GM21528 (cell line): Measurements from ENCODE around the gene SLC29A3.

Source experiments
- ATAC-seq: cut with Tn5 transposase; IDR thresholded peaks from one replicate; pipeline ENCODE4 v1.9.1; 2021; ENCODE audit warnings: mild to moderate bottlenecking, moderate library complexity; ENCODE audit not compliant: unreplicated experiment, low FRiP score

SLC29A3 gene

DNA sequence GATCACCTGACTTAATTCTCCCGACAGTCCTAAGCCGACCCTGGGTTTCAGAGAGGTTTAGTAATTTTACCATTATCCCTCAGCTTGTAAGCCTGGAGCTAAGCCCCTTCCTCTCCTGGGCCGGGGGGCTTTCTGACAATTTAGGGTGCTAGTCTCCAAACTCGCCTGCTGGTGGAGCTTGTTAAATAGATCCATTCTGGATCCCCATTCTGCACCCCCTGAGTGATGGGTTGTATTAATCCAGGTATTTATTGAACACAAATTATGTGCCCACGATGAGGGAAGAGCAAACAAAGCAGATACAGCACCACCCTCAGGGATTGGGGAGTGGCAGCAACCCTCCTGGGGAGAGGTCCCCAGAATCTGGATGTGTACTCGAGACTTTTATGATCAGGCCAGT lies 1.3 kb upstream of the SLC29A3 start:
- no peak for ATAC-seq

DNA sequence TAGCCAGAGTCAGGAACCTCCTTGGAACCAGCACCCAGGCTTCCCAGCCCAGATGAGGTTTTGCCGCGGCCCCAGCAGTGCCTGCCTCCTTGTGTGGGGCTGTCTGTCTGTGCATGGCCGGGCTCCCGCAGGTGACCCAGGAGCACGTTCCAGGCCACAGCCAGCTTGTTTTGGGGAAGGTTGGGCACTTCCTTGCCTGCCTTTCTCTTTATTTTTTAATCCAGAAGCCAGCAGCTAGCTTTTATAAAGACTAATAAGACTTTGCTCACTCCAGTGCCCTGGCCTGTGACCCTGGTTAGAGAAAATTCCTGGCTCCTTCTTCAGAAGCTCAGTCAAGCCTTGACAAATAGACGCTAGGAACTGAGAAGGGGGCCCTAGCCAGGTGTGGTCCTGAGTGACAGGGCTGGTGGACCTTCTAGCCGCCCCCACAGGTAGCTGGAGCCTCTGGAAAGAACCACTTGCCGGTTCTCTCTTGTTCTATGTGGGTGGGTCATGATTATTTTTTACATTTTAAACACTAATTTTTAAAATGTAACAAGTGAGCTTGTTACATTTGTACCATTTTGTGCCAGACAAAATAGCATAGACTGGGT lies 837 bp downstream of the SLC29A3 start:
- ATAC-seq: no peak

DNA sequence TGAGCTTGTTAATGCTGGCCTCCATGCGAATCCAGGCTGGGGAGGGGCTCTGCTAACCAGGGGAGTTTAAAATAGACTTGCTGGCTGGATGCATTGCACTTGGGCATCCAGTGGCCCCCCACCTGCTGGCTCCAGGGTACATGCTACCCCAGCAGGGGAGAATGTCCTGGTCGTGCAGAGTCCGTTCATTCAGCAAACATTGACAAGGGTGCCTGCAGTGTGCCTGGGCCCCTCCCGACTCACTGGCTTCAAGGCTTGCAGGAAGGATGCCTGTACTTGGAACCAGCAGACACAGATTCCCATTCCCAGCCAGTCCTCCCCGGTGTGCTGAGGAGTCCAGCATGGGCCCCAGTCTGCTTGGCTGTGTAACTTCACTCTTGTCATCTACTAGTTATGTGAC lies 1.5 kb downstream of the SLC29A3 start:
- no peak for ATAC-seq

DNA sequence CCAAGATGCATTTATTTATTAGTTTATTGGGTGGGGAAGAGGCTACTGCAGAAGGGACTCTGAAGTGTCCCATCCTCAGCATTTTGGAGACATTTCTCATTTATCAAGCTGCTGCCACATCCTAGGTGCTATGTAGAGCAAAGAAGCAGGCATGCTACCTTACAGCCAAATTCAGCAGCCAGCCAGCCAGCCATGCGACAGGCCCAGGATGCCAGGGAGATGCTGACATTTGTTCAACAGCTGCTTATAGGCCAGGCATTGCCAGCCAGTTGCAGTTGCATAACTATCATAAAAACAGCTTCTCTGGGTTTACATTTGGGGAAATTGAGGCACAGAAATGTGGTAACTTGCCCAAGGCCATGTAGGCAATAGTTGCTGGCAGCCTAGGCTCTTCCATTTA lies 2.3 kb downstream of the SLC29A3 start:
- ATAC-seq: no peak

DNA sequence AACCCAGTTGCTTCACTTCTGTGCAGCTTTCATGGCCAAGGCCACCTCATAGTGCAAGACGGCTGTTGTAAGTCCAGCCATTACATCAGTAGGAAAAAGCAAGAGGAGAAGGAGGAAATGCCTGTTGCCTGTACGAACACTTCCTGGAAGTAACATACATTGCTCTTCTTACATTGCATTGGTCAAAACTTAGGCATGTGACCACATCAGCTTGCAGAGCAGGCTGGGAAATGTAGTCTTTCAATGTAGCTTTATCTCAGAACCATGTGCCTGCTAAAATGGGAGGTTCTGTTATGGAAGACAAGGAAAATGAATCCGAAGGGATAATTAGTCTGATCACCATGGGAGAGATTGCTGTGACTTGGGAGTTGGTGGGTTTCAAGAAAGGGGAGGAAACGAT lies 4.3 kb downstream of the SLC29A3 start:
- no peak for ATAC-seq

DNA sequence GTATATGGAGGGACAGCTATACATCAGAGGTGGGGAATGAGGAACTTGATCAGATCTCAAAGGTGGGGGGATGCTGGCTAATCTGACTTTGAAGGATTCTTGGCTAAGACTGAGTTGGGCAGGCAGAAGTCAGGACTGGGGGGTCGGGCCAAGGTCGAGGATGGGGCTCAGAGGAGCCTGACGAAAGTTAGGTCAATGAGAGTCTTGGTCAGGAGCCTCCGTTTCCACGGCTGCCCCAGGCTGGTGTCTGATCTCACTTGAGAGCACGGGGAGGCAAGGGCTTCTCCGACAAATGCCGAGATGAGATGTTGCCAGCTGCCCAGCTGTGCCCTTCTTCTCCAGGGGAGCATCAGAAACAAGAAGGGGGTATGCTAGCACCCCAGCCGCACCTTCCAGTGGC lies 5.7 kb downstream of the SLC29A3 start:
- no peak for ATAC-seq

DNA sequence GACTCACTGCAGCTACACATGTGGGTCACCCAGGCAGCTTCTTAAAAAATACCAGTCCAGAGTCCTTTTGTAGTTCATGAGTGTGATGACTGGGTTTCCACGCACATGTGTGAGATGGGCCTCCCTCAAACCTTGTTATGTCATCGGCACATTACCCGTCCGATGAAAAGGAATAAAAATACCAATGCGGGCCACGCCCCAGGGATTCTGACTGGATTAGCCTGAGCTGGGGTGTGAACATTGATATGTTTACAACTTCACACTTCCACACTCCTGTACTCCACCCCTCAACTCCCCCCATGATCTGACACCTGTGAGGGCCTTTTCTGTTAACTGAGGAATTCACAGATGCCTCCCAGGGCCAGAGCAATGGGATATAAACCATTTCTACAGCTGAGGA lies 6.2 kb downstream of the SLC29A3 start:
- no peak for ATAC-seq

DNA sequence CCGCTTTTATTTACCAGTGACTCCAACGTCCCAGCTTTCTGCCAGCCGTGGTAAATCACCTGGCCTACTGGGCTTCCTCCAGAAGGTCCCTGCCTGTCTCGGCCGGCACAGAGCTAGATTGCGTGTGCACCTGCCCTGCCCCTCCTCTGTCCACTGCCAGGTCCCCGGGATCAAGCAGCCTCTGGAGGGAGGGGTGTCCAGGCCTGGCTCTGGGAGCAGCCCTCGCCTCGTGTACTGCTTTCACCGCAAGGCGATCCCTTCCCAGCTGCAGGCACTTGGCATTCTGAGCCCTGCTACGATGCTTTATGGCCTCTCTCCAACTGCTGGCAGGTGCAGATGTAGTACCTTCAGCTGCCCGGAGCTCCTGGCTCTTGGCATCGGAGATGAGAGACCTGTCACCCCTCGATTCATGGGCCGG lies 7.4 kb downstream of the SLC29A3 start:
- no peak for ATAC-seq

DNA sequence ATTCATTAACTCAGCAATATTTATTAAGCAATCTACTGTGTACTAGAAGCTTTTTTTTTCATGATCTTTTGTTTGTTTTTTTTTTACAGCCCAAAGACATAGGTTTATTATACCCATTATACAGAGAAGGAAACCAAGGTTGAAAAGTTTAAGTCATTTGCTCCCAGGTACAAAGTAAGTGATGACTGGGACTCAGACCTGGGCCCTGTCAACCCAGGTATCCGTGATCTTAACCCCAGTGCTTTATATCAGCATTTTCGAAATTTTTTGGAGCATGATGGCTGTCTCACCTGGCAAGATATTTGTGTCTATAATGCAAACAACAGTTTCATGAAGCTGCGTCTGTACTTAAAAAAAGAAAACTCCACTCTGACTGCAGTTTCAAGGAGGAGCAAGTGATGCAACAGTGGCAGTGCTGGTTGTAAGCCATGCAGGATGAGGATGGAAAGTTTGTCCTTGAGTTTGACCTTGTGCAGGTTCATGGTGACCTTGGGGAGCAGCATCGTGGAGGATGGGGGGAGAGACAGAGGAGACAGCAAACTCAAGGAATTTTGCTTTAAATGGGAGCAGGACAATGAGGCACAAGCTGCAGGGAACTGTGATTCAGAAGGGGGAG lies 11.8 kb downstream of the SLC29A3 start:
- no peak for ATAC-seq

DNA sequence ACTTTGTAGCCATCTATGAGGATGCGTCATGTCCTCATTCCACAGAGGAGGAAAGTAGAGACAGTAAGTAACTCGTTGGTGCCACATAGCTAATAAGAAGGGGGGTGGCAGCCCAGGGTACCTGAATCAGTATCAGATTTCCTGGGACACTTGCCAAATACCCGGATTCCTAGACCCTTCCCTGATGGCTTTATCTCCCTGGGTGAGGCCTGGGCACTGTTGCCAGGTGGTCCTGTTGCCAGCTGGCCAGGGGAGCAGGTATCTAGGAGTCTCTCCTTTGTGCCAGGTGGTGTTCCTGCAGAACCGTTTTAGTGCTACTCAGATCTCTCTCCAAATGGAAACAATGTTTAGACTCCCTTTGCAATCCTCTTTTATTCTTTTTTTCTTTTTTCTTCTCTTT lies 12.7 kb downstream of the SLC29A3 start:
- no peak for ATAC-seq

DNA sequence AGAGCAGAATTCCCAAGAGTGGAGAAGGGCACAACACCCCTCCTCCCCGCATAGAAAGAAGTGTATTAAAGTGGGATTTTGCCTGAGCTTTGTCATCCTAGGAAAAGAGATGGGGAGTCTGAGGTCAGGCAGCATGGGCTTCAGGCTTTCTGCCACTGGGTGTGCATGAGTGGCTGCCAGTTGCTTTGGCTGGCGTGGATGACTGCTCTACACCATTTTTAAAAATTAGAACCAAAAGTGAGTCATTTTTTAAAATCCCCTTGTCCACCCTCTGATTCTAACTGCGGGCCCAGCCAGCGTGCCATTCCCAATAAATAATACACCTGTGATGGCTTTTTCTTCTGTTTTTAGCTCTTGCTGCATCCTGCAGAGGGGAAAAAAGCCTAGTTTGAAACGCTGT lies 13.4 kb downstream of the SLC29A3 start:
- ATAC-seq: no peak

DNA sequence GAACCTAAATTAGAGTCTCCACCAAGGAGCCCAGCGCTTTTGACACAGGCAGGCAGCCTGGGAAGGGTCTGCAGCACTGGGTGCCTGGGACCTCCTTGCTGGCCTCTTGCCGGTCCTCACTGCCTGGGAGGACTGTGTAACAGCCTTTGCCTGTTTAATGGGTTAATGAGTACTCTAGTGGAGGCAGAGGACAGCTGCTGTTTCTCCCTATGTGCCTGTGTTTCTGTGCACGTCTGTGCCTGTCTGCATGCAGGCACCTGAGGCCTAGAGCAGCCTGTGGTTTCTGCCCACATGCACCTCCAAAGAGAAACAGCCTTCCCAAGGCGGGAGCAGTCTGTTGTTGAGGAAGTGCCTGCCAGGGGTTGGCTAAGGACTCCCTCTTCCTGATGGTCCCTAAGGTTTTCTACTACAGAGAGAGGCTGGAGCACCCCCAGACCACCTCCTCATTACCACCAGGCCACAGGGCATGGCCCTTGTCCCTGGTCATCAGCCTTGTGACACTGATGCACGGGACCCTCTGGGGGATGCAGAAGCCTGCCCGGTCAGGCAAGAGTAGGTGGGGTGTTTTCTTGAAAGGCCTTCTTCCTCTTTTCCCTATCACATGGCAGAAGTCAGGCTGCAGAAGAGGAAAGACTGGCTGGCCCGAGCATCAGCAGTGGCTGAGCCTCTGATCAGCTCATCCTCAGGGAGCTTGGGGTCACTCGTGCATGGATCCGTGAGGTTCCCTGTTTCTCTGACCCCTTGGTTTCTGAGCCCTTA lies 14.2 kb downstream of the SLC29A3 start:
- no peak for ATAC-seq

DNA sequence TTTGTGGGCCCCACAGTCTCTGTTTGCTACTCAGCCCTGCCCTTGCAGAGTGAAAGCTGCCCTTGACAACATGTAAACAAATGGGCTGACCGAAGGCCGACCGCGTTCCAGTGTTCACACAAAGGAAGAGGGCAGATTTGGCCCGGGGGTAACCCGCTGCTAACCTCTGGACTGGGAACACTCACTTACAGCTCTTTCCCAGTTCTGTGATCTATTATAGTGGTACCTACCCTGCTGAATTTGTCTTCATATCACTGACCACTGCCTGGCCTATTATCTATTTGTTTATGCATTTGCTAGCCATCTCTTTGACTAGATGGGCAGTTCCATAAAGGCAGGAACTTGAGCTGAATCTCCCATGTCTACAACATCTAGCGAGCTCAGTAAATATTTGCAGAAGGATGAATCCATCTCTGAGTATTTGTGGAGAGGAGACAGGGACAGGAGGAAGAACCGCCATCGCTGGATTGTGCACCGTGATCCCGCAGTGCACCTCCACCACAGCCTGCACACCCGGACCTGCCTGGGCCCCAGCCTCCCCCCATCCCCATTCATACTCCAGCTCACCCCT lies 15.2 kb downstream of the SLC29A3 start:
- ATAC-seq: no peak

DNA sequence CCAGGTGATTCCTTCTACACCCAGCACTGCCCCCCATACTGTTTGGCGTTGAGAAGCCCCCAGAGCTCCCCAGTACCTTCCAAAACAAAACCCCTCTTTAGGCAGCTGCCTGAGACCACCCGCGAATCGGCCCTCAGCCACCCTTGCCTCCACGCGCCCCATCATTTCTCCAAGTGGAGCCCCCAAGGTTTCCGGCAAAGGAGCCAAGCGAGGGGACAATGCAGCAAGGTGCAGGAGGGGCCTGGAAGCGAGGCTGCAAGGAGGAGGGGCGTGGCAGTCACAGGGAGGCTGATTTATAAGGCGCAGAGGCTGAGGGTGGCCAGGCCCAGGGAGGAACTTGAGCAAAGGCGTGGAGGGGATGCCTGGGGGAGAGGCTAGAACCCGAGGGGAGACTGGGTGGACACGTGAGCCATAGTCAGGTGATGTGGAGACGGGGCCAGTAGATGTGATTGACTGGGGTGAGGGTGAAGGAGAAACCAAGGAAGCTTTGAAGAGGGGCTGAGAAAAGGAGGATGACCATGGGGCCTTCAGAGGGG lies 16.2 kb downstream of the SLC29A3 start:
- ATAC-seq: no peak

DNA sequence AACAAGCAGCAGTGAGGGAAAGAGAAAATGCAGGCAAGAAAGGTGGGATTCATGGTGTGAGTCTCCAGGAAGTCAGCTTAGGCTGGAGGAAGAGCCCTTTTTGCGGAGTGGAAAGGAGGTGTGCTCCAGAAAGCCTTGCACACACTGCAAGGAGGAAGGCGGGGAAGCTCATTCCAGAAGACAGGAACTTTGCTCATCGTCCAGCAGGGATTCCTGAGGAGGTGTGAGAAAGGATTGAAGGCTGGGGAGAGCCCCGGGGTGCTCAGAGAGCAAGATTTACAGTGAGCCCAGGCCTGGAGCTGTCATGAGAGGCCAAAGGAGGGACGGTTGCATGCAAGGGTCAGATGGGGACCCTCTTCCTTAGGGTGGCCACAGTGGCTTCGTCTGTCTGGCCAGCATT lies 17.6 kb downstream of the SLC29A3 start:
- no peak for ATAC-seq

DNA sequence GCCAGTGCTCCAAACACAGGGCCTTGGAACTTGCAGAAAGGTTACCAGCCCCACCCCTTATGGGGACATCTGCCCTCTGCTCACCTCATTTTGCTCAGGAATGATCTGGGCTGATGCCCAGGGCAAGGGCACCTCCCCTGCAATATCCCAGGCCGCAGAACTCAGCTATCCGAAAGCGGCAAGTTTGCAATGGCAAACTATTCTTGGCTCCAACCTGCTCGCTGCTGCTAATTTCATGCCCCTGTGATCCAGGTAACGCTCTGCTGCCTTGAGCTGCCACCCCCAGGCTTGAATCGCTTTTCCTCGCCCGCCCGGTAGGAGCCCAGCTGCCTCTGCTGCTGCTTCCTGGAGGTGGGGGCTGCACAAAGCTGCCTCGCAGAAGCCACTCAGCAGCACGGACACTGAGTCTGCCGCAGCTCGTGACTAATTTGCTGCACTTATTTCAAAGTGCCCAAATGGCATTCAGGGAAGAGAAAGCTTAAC lies 18.2 kb downstream of the SLC29A3 start:
- ATAC-seq: no peak

DNA sequence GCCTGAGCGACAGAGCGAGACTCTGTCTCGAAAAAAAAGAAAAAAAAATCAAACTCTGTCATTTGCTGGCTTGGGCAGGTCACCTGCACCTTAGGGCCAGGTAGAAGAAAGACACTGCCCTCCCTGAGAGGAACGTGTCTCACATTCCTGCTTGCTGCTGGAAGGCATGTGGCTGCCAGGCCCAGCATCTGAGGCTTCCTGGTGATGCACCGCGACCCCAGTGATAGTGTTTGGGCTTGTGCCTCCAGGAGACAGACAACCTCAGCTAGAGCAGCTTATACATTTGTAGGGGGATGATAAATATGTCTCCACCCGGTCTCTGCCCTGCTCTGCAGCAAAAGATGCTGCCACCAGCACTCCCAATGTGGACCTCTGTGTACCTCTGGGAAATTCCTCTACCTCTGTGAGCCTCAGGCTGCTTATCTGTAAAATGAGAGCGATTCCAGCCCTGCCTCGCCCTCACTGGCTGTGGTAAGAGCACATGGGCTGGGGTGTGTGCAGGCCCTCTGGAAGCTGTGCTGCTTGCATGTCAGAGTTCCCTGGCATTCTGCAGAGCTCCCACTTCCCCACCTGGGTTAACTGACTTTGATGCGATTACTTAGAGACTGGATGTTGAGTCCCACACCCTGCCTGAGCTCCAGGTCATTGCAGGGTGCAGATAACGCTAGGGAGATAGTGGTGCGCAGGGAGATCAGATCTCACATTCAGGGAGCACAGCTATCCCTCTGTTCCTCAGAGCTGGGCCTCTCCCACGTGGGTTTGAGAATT lies 19.9 kb downstream of the SLC29A3 start:
- no peak for ATAC-seq

DNA sequence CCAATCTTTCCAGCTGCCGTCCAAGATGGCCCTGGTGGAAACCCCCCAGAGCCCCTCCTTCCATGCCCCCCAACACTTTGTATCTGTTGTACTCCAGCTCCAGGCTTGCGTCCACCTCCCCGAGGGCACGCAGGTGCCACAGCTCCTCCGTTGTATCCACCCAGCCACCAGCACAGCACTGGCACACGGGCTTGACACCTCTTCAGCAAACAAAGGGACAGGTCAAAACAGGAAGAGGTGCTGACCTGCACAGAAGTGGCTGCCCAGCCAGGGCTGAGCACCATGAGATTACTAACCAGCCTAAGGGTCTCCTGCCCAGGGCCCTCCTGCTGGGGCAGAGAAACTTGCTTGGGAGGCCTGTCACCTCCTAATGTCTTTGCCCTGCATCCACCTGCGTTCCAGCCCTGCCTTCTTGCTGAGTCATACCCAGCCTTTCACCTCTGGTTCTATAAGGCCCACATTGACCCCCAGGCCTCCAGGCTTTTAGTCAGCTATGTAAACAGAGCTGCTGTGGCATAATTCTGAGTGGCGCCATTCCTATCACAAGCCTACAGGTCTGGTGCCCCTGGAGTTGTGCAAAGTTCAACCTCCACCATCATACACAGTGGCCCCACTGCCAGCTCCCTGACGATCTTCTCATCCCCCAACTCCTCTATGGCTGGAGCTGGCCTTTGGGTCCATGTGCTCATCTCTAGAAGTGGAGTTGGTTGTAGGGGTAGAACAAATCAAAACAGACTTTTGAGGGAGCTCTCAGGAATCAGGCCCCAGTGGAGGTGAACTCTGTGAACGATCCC lies 20.9 kb downstream of the SLC29A3 start:
- ATAC-seq: no peak

DNA sequence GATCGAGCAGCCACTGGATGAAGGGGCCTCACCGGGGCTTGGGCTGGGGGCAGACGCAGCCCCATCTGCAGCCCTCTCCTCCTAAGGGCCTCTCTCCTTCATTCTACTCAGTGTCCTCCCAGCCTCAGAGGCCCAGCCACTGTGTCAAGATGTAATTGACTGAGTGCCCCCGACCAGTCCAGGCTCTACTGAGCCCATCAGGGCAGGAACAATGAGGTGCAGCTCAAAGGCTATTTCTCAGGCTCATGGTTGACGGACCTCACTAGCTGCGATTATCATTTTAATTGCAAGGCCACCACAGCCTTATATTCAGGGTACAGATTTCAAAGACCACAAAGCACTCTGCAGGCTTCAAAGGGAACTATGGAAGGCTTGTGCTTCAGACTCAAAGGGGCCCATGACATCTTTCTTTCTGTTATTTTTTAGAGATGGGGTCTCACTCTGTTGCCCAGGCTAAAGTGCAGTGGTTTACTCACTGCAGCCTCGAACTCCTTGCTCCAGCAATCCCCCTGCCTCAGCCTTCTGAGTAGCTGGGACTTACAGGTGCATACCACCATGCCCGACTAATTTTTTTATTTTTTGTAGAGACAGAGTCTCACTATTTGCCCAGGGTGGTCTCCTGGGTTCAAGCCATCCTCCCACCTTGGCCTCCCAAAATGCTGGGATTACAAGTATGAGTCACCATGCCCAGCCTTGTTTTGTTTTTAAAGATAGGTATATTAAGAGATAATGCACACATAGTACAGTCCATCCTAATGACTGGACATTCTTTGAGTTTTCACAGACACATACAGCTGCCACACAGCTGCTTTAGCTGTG lies 23.7 kb downstream of the SLC29A3 start:
- no peak for ATAC-seq
